GM10266 (cell line): ENCODE results near the gene FCHSD1.
"Not testable (repeated sequence)": the region's sequence is repeated elsewhere in the genome, so short reads cannot be mapped to it uniquely, and the experiment has no call there.

Experiments
- DNase-seq: peaks from one replicate; pipeline ENCODE4 v3.0.0; 2012; ENCODE audit errors: extremely low spot score
- CTCF ChIP-seq: IDR thresholded peaks from 2 replicates; pipeline ENCODE4 v1.5.1; 2012; ENCODE audit warnings: mild to moderate bottlenecking, low read depth; ENCODE audit not compliant: control insufficient read depth, insufficient read depth; ENCODE audit errors: missing control alignments

Gene FCHSD1

GRCh38 chr5:141615991-141616720 lies 35.1 kb downstream of the FCHSD1 start:
- no peak for TF ChIP-seq CTCF
- no peak for DNase-seq

GRCh38 chr5:141613344-141613743 lies 37.9 kb downstream of the FCHSD1 start:
- TF ChIP-seq CTCF: no peak
- no peak for DNase-seq

- no peak for TF ChIP-seq CTCF
- no peak for DNase-seq
Observed at GRCh38 chr5:141611289-141611688, 39.9 kb downstream of the FCHSD1 start.

GRCh38 chr5:141609921-141610320 lies 41.3 kb downstream of the FCHSD1 start:
- not testable (repeated sequence) for DNase-seq

- no peak for DNase-seq
- no peak for TF ChIP-seq CTCF
Observed at GRCh38 chr5:141609044-141609443, 42.2 kb downstream of the FCHSD1 start.

GRCh38 chr5:141608557-141608956 lies 42.7 kb downstream of the FCHSD1 start:
- no peak for DNase-seq
- TF ChIP-seq CTCF: no peak

- TF ChIP-seq CTCF: no peak
- no peak for DNase-seq
Observed at GRCh38 chr5:141608046-141608445, 43.2 kb downstream of the FCHSD1 start.

- peak; percentile 56 for DNase-seq
- TF ChIP-seq CTCF: no peak
Observed at GRCh38 chr5:141605523-141606277, 45.5 kb downstream of the FCHSD1 start.
